ENCODE measurements around the gene COL6A6. TPM values are rescaled to one million over a fixed set of nuclear protein-coding genes. Genes with fewer than 3 reads are reported as not detected.

Gene COL6A6
- total RNA-seq, 1 experiment from 2014 or later: not detected

GRCh38 chr3:130507746-130508145, 9.2 kb upstream of the COL6A6 start (continued):
- TF ChIP-seq SRF (IDR thresholded peaks at IDR 0.05; ENCODE audit: low read depth) (no peak), CEBPB (IDR thresholded peaks at IDR 0.05; ENCODE audit: low read depth) (no peak), YY1 (IDR thresholded peaks at IDR 0.05; ENCODE audit: extremely low read depth, insufficient replicate concordance, low read depth, low read length) (no peak), RAD21 (IDR thresholded peaks at IDR 0.05; ENCODE audit: low read depth) (no peak), ZNF274 (IDR thresholded peaks at IDR 0.05; ENCODE audit: low read depth, low read length) (no peak), CBX3 (IDR thresholded peaks at IDR 0.05; ENCODE audit: low read depth) (no peak), POLR2A (IDR thresholded peaks at IDR 0.05; ENCODE audit: borderline replicate concordance, extremely low read depth, insufficient read depth, insufficient read length) (no peak)

GRCh38 chr3:130509008-130509407, 8.0 kb upstream of the COL6A6 start:
- POLR2A ChIA-PET: no interaction called here
- DNase-seq (ENCODE audit: low read depth, low spot score) (no peak), ATAC-seq (no peak)
- Histone ChIP-seq H2AFZ (ENCODE audit: low read depth, low read length, poor library complexity, severe bottlenecking) (no peak overlapping the region), H3K4me1 (ENCODE audit: control insufficient read depth in 1 of 2, insufficient read depth in 2 of 2, low read length in 2 of 2) (no peaks in the 10 kb centered on the region), H3K36me3 (ENCODE audit: control insufficient read depth in 1 of 2, insufficient read depth in 2 of 2, low read length in 2 of 2) (no peaks in the 10 kb centered on the region), H3K4me2 (ENCODE audit: low read length) (no peak overlapping the region), H3K79me2 (ENCODE audit: insufficient read depth, low read length) (no peaks in the 10 kb centered on the region), H3K27ac (ENCODE audit: low read depth, low read length) (no peak overlapping the region), H3K9ac (ENCODE audit: low read length) (no peak overlapping the region), H3K4me3 (replicated peaks in 1 of 2; ENCODE audit: low read depth in 1 of 2, low read length in 2 of 2) (no peak overlapping the region), H3K9me3 (ENCODE audit: control insufficient read depth in 1 of 2, insufficient read depth in 1 of 2, low read depth in 1 of 2, low read length in 2 of 2) (no peaks in the 10 kb centered on the region), H4K20me1 (ENCODE audit: insufficient read depth) (no peaks in the 10 kb centered on the region), H3K27me3 (ENCODE audit: insufficient read depth, low read length) (peaks cover 70% of the 10 kb centered on the region), H3K9me2 (ENCODE audit: insufficient read depth) (no peaks in the 10 kb centered on the region)
- TF ChIP-seq SIN3A (IDR thresholded peaks at IDR 0.05; ENCODE audit: low read depth): no peak
- TF ChIP-seq RAD21 (IDR thresholded peaks at IDR 0.05; ENCODE audit: low read depth): no peak
- TF ChIP-seq, protein P1, sequence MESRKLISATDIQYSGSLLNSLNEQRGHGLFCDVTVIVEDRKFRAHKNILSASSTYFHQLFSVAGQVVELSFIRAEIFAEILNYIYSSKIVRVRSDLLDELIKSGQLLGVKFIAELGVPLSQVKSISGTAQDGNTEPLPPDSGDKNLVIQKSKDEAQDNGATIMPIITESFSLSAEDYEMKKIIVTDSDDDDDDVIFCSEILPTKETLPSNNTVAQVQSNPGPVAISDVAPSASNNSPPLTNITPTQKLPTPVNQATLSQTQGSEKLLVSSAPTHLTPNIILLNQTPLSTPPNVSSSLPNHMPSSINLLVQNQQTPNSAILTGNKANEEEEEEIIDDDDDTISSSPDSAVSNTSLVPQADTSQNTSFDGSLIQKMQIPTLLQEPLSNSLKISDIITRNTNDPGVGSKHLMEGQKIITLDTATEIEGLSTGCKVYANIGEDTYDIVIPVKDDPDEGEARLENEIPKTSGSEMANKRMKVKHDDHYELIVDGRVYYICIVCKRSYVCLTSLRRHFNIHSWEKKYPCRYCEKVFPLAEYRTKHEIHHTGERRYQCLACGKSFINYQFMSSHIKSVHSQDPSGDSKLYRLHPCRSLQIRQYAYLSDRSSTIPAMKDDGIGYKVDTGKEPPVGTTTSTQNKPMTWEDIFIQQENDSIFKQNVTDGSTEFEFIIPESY (IDR thresholded peaks at IDR 0.05; ENCODE audit: extremely low read depth, insufficient replicate concordance, low read length): no peak
- TF ChIP-seq ZFX (IDR thresholded peaks at IDR 0.05): no peak
- no peak for TF ChIP-seq TCF7L2 (IDR thresholded peaks at IDR 0.05; ENCODE audit: borderline replicate concordance, extremely low read depth, insufficient read depth, insufficient read length)
- no peak for TF ChIP-seq SRF (IDR thresholded peaks at IDR 0.05; ENCODE audit: low read depth)
- TF ChIP-seq CEBPB (IDR thresholded peaks at IDR 0.05; ENCODE audit: low read depth): no peak
- TF ChIP-seq JUND (IDR thresholded peaks at IDR 0.05): no peak
- no peak for TF ChIP-seq ELF1 (IDR thresholded peaks at IDR 0.05; ENCODE audit: borderline replicate concordance, low read depth)
- no peak for TF ChIP-seq EGR1 (IDR thresholded peaks at IDR 0.05; ENCODE audit: low read depth)
- no peak for TF ChIP-seq EZH2 (IDR thresholded peaks at IDR 0.05)
- no peak for TF ChIP-seq POLR2A (IDR thresholded peaks at IDR 0.05; ENCODE audit: borderline replicate concordance, extremely low read depth, insufficient read depth, insufficient read length)
- no peak for TF ChIP-seq FOSL1 (IDR thresholded peaks at IDR 0.05; ENCODE audit: low read depth)
- no peak for TF ChIP-seq YY1 (IDR thresholded peaks at IDR 0.05; ENCODE audit: extremely low read depth, insufficient replicate concordance, low read depth, low read length)
- CTCF ChIA-PET: interaction anchor here (0.8 kb wide), 1 partner anchor 1843 kb away, joined by 3 read pairs; no protein-coding TSS in a partner anchor
- intact Hi-C loops (cut with micrococcal nuclease): no loop called here
- no TSS peak for BruUV-seq (replicated peaks)
- RAD21 ChIA-PET (ENCODE audit: low non-redundant PET in 1 of 2, low total read pairs in 2 of 2, uncharacterized antibody in 2 of 2, unreplicated experiment in 2 of 2): no interaction called here
